Right lobe of liver (tissue), 6 donors: Measurements from ENCODE around the gene SULT2B1. TPM values are rescaled to one million over a fixed set of nuclear protein-coding genes. Genes with fewer than 3 reads are reported as not detected.
"Not testable (repeated sequence)": the region's sequence is repeated elsewhere in the genome, so short reads cannot be mapped to it uniquely, and the experiment has no call there.

Experiments
- ATAC-seq, 4 donors: fragments of 200-7000 bp; cut with Tn5 transposase; one replicate each; pipeline ENCODE4 v1.9.1; 2020; ENCODE audit warnings: mild to moderate bottlenecking in 4 of 4, moderate library complexity in 4 of 4
- DNase-seq, 3 donors: peaks; one replicate each; pipeline ENCODE4 v3.0.0-alpha.2; 2020
- H3K27ac ChIP-seq, 3 donors: fragments of 200-600 bp; one replicate each; pipeline ENCODE4 v1.8.0; 2022
- H3K27me3 ChIP-seq, 2 donors: fragments of 200-600 bp; one replicate each; pipeline ENCODE4 v1.8.0; 2022
- H3K36me3 ChIP-seq, 4 donors: fragments of 200-600 bp; sonication (generic) in 1 of 4; one replicate each; pipeline versions ENCODE4 v1.5.1 to v1.8.0; 2017 to 2022; ENCODE audit warnings: control low read depth in 1 of 4
- H3K4me1 ChIP-seq, 4 donors: fragments of 200-600 bp; sonication (generic) in 1 of 4; one replicate each; pipeline versions ENCODE4 v1.5.1 to v1.8.0; 2017 to 2022; ENCODE audit warnings: control low read depth in 1 of 4
- H3K4me3 ChIP-seq, 3 donors: fragments of 200-600 bp; one replicate each; pipeline ENCODE4 v1.8.0; 2022
- H3K9me3 ChIP-seq, 4 donors: fragments of 200-600 bp; sonication (generic) in 1 of 4; one replicate each; pipeline versions ENCODE4 v1.5.1 to v1.8.0; 2017 to 2022; ENCODE audit warnings: control low read depth in 1 of 4
- CTCF ChIP-seq, 4 donors: fragments of 200-600 bp in 3 of 4; fragments of 450-650 bp in 1 of 4; IDR thresholded peaks; one replicate each; pipeline versions ENCODE4 v1.5.1 to v1.8.0; 2016 to 2022; ENCODE audit warnings: antibody characterized with exemption in 4 of 4, mild to moderate bottlenecking in 2 of 4
- POLR2A ChIP-seq: fragments of 450-650 bp; IDR thresholded peaks from one replicate; pipeline ENCODE4 v1.6.1; 2017; ENCODE audit warnings: antibody characterized with exemption, mild to moderate bottlenecking
- WGBS: methylation state at CpG from one replicate; pipeline ENCODE4 v1.1.6; 2018; ENCODE audit warnings: low coverage, low lambda C conversion rate; ENCODE audit not compliant: insufficient coverage; ENCODE audit errors: missing lambda C conversion rate; 5-methylcytosine and 5-hydroxymethylcytosine counted together
- intact Hi-C, 2 donors: fragments of 100-400 bp; cut with DNase I; formaldehyde crosslinking; loops; one replicate each; pipeline versions ENCODE4 v1.11.2 to v1.14.1; 2022
- total RNA-seq, 6 experiments: library from RNA; depleted of rRNA in 2 of 6; stranded (reverse); fragments of >200 nt in 2 of 6; fragmentation: NEBNext Ultra II Directional in 3 of 6; extraction: Animal tissue kit (Norgen Biotek cat#: 25700) in 3 of 6; gene quantifications; one replicate each; pipeline versions ENCODE4 v1.1.0 to v1.2.4, GENCODE V29; 2016 to 2023
- donor health status: DM: no; HTN: yes; CAD: no.
- donor health status: DM: no; HTN: no; CAD: no.
- donor health status: DM: no; HTN: no; CAD: no.
- donor health status: DM: no; HTN: yes; CAD: no.
- donor health status: DM: no; HTN: yes; CAD: no.

The SULT2B1 gene
- total RNA-seq, 6 experiments from 2014 or later = 0.61 TPM; not detected in 5

- WGBS = 79% methylated on average over 7 of the region's 8 CpGs
- no peak for TF ChIP-seq CTCF (IDR thresholded peaks at IDR 0.05)
- no peak for TF ChIP-seq POLR2A
- intact Hi-C loops = no loop called here
- Histone ChIP-seq H3K4me1 (peaks cover 0 to 3% (median 0%) of the 10 kb centered on the region in 4 donors), H3K27ac (no peak overlapping the region), H3K9me3 (no peaks in the 10 kb centered on the region), H3K4me3 (no peak overlapping the region), H3K36me3 (no peaks in the 10 kb centered on the region), H3K27me3 (peaks cover 0 to 12% of the 10 kb centered on the region in 2 donors)
- ATAC-seq = no peak
- DNase-seq = no peak
These were observed 35.4 kb upstream of the SULT2B1 start for GRCh38 chr19:48516536-48516935.

- WGBS = 76% methylated on average over 3 of the region's 3 CpGs
- H3K9me3 ChIP-seq = no peaks in the 10 kb centered on the region
- H3K4me1 ChIP-seq = peaks cover 0 to 3% (median 0%) of the 10 kb centered on the region in 4 donors
- H3K27me3 ChIP-seq = peaks cover 0 to 3% of the 10 kb centered on the region in 2 donors
- no peak overlapping the region for H3K27ac ChIP-seq
- H3K4me3 ChIP-seq = no peak overlapping the region
- ATAC-seq (no peak), DNase-seq (no peak)
- TF ChIP-seq POLR2A (no peak), CTCF (IDR thresholded peaks at IDR 0.05) (no peak)
- H3K36me3 ChIP-seq = no peaks in the 10 kb centered on the region
- intact Hi-C loops = no loop called here
These were observed 33.8 kb upstream of the SULT2B1 start for GRCh38 chr19:48518207-48518606.

- DNase-seq, H3K4me1 ChIP-seq, H3K27me3 ChIP-seq, H3K9me3 ChIP-seq, H3K4me3 ChIP-seq, ATAC-seq, intact Hi-C loops, H3K36me3 ChIP-seq, H3K27ac ChIP-seq: not testable (repeated sequence)
- 80% methylated on average over 3 of the region's 4 CpGs for WGBS
These were observed 32.5 kb upstream of the SULT2B1 start for GRCh38 chr19:48519426-48519825.

GRCh38 chr19:48520134-48520533 is 31.8 kb upstream of the SULT2B1 start:
- no peak for DNase-seq
- intact Hi-C loops = no loop called here
- Histone ChIP-seq H3K27me3 (no peaks in the 10 kb centered on the region), H3K4me3 (no peak overlapping the region), H3K27ac (no peak overlapping the region), H3K36me3 (no peaks in the 10 kb centered on the region), H3K9me3 (no peaks in the 10 kb centered on the region), H3K4me1 (no peaks in the 10 kb centered on the region)
- no peak for TF ChIP-seq CTCF (IDR thresholded peaks at IDR 0.05)
- TF ChIP-seq POLR2A = no peak
- WGBS = 68% methylated on average over 4 of the region's 4 CpGs
- no peak for ATAC-seq

GRCh38 chr19:48524221-48524620 is 27.8 kb upstream of the SULT2B1 start:
- H3K4me1 ChIP-seq = no peaks in the 10 kb centered on the region
- ATAC-seq (no peak), DNase-seq (no peak)
- no peak overlapping the region for H3K4me3 ChIP-seq
- H3K27me3 ChIP-seq = no peaks in the 10 kb centered on the region
- intact Hi-C loops = no loop called here
- H3K36me3 ChIP-seq = no peaks in the 10 kb centered on the region
- no peaks in the 10 kb centered on the region for H3K9me3 ChIP-seq
- no peak for TF ChIP-seq CTCF (IDR thresholded peaks at IDR 0.05)
- no peak for TF ChIP-seq POLR2A
- 69% methylated on average over 2 of the region's 2 CpGs for WGBS
- H3K27ac ChIP-seq = no peak overlapping the region
